Hematopoietic multipotent progenitor cell treated with erythropoietin and hydrocortisone succinate and interleukin-3 and kit ligand, for 4 days (in vitro differentiated cells): ENCODE results near the gene PLD6.
"Not testable (repeated sequence)": the region's sequence is repeated elsewhere in the genome, so short reads cannot be mapped to it uniquely, and the experiment has no call there.

Experiments
- DNase-seq: peaks from one replicate; pipeline ENCODE4 v3.0.0-alpha.2; 2015

Gene PLD6, protein sequence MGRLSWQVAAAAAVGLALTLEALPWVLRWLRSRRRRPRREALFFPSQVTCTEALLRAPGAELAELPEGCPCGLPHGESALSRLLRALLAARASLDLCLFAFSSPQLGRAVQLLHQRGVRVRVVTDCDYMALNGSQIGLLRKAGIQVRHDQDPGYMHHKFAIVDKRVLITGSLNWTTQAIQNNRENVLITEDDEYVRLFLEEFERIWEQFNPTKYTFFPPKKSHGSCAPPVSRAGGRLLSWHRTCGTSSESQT

DNA sequence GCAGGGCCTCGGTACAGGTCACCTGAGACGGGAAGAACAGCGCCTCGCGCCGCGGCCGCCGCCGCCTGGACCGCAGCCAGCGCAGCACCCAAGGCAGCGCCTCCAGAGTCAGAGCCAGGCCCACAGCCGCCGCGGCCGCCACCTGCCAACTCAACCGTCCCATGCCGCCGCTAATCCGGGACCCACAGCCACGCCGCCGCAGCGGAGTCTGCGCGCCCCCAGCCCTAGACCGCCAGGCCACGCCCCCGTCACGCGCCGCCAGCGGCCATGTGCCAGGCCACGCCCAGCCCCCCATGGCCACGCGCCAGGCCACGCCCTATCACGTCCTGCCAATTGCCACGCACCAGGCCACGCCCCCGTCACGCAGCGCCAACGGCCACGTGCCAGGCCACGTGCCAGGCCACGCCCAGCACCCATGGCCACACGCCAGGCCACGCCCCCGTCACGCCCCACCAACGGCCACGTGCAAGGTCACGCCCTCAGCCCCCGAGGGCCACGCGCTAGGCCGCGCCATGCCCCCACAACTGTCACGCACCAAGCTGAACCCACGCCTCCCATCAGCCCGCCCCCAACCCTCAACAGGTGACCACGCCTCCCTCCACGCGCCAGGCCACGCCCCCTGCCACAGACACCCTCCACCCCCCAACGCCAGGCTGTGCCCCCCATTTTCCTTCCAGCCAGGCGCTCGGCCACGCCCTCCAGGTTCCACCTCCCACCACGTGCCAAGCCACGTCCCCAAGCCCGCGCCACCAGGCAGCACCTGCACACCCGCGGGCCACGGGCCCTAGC is at the start of gene PLD6:
TSS of gene PLD6 (minus strand) at position 210 of the 789 bp plus-strand sequence. CDS start at position 163, 47 bp downstream.
- DNase-seq: peak; percentile 95

DNA sequence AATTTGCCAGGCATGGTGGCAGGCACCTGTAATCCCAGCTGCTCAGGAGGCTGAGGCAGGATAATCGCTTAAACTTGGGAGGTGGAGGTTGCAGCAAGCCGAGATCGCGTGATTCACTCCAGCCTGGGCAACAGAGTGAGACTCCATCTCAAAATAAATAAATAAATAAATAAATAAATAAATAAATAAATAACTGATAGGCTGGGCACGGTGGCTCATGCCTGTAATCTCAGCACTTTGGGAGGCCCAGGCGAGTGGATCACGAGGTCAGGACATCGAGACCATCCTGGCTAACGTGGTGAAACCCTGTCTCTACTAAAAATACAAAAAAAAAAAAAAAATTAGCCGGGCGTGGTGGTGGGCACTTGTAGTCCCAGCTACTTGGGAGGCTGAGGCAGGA is 49.6 kb upstream of the PLD6 start:
- DNase-seq: not testable (repeated sequence)

DNA sequence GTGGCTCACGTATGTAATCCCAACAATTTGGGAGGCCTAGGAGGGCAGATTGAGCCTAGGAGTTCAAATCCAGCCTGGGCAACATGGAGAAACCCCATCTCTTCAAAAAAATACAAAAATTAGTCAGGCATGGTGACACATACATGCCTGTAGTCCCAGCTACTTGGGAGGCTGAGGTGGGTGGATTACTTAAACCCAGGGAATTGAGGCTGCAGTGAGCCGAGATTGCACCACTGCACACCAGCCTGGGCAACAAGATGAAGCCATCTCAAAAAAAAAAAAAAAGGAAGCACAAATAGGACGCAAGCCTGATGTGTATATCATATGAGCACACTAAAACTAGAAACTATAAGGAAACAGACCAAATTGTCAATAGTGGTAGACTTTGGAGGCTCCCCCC is 47.9 kb upstream of the PLD6 start:
- no peak for DNase-seq

DNA sequence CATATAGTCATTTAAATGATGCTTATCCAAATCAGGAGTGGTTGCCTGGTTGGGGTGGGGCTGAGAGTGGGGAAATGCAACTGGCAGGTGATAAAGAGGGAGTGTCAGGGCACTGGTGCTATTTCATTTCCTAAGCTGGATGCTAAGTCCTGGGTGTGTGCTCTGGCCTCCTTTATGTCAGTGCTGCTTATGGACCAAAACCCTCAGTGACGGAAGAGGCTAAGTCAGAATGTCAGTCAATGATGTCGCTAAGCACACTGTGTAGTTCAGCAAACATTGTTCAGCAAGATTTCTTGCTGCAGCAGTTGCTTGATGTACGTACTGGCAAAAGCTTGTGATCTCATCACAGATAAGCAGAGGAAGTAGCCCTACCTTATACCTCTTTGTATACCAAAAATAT is 47.3 kb upstream of the PLD6 start:
- DNase-seq: peak; percentile 47

DNA sequence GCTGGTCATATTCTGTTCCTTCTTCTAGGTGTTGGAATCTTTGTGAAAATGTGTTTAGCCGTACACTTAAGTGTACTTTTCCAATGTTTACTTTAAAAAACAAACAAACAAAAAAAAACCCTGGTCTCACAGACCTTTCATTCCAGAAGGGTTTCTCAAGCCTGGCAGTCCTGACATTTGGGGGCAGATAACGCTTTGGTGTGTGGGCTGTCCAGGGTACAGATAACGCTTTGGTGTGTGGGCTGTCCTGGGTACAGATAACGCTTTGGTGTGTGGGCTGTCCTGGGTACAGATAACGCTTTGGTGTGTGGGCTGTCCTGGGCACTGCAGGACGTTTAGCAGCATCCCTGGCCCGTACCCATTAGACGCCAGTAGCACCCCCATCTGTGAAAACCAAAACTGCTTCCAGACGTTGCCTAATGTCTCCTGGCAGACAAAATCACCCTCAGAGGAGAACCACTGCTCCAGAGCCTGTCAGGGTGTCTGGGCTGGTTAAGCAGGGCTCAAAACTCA is 46.1 kb upstream of the PLD6 start:
- DNase-seq: peak; percentile 93

DNA sequence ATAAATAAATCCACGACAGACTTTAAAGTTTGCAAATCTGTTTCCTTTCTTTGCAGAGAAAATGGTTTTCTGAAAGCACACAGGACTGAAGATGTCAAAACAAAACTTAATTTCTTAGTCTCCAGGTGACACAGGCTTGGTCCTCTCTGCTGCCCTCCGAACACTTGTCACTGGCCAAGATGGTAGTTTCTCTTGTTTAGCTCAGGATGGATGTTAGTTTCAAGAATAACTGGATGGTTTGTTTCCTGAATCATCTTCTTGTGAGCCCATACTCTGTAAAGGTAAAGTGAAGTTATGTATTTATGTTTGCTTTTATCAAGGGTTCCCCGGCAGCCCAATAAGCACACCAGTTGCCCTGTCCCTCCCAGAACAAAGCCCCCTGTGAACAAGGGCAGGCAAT is 40.7 kb upstream of the PLD6 start:
- no peak for DNase-seq

DNA sequence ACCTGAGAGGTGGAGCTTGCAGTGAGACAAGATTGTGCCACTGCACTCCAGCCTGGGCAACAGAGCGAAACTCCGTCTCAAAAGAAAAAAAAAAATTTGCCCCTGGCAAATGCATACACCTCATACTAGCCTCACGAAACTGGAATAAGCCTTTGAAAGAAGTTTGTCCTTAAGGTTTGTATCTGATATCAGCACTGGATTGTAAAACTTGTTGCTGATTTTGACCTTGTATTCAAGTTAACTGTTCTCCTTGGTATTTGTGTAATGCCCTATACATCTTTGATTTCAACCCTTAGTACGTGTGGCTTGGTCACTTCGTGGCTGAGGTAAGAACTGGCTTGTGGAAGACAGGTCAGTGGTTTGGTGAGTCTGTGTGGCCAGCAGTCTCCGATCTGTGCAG is 37.0 kb upstream of the PLD6 start:
- no peak for DNase-seq

DNA sequence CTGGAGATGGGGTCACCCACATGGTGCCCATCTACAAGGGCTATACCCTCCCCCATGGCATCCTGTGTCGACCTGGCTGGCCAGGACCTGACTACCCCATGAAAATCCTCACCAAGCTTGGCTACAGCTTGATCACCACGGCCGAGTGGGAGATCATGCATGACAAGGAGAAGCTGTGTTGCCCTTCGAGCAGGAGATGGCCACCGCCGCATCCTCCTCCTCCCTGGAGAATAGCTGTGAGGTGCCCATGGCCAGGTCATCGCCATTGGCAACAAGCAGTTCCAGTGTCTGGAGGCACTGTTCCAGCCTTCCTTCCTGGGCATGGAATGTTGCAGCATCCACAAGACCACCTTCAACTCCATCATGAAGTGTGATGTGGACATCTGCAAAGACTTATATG is 36.1 kb upstream of the PLD6 start:
- DNase-seq: no peak

DNA sequence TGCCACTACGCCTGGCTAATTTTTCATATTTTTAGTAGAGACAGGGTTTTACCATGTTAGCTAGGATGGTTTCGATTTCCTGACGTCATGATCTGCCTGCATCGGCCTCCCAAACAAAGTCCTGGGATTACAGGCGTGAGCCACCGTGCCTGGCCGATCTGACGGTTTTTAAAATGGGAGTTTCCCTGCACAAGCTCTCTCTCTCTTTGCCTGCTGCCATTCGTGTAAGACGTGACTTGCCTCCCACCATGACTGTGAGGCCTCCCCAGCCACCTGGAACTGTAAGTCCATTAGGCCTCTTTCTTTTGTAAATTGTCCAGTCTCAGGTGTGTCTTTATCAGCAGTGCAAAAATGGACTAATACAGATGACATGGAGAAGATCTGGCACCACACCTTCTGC is 35.5 kb upstream of the PLD6 start:
- DNase-seq: no peak

DNA sequence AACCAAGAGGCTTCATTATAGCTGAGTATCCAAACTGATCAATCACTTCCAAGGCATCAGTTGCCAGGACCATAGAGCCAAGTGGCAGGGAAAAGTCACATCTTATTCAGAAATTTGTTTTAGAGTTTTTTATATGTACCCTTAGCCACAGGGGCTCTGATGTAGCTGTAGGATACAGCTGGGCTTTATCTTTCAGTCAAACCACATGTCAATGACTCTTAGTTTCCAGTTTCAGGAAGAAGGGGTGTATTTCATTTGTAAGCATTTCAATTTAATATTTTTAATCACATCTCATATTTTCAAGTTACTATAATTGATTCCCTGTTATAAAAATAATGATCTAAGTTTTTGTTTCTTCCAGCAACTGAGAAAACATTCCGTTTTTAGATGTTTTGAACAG is 33.7 kb upstream of the PLD6 start:
- DNase-seq: peak; percentile 87

DNA sequence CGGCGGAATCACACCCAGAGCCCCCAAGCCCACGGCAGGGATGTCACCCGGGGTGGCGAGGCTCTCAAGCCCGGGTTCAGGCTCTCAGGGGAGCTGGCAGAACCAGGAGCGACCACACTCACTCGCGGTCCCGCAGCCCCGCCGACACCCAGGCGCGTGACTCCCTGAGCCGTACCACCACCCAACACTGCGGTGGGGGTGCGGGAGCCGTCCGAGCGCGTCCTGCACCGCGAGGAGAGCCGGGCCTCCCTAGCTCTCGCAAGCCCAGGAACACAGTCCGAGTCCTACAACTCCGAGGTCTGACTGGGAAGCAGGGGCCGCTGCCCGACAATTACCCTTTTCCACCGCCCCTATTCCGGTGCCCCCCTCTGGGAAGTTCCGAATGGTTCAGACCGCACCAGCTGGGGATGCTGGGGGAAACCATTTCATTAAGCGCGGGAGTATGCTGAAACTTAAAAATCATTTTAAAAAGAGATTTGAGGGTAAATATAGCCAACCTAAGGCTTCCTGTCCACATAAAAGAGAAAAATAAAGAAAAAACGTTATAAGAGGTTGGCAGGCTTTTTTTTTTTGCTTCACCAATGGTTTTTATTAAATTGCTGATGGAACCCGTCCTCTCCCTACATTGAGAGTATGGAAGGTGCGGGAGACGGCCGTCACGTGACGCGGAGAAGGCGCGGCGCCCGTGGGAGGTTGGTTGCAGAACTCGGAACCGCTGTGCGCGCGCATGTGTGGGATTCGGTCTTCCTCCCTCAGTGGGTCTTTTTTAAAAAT is 31.1 kb upstream of the PLD6 start, which contains the start of gene FLCN:
TSS of gene FLCN (minus strand) at position 143 of the 774 bp plus-strand sequence. CDS start 9,031 bp downstream, outside the sequence.
- peak; percentile 94 for DNase-seq

DNA sequence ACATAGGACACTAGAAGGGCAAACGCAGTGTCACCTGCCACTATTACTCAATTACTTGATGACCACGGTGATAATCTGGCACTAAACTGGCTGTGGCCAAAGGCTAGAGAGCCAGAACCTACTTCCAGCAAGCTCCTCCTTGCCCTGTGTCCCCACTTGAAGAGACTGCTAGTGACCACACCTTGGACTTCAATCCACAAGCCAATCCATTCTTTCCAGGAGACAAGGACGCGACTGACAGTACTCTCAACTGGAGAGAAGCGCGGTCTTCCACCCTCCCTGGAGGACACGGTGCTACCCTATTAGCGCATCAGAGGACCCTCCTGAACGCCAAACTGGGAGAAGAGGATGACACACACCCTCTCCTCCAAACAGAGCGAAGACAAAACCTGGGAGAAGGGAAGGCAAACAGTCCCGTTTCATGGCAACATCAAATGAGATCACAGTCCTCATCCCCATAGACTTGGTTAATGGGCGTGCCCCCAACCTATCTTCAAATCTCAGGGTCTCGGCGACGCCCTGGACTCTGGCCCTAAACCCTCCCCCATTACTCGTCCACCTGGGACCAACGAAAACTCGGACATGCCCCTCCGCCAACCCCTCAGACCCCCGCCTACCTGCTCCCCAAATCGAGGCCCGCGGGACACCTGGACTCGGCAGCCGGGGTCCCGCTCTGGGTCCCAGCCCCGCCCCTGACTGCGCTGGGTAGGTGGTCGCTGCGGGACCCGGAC is 30.3 kb upstream of the PLD6 start:
- DNase-seq: peak; percentile 73

DNA sequence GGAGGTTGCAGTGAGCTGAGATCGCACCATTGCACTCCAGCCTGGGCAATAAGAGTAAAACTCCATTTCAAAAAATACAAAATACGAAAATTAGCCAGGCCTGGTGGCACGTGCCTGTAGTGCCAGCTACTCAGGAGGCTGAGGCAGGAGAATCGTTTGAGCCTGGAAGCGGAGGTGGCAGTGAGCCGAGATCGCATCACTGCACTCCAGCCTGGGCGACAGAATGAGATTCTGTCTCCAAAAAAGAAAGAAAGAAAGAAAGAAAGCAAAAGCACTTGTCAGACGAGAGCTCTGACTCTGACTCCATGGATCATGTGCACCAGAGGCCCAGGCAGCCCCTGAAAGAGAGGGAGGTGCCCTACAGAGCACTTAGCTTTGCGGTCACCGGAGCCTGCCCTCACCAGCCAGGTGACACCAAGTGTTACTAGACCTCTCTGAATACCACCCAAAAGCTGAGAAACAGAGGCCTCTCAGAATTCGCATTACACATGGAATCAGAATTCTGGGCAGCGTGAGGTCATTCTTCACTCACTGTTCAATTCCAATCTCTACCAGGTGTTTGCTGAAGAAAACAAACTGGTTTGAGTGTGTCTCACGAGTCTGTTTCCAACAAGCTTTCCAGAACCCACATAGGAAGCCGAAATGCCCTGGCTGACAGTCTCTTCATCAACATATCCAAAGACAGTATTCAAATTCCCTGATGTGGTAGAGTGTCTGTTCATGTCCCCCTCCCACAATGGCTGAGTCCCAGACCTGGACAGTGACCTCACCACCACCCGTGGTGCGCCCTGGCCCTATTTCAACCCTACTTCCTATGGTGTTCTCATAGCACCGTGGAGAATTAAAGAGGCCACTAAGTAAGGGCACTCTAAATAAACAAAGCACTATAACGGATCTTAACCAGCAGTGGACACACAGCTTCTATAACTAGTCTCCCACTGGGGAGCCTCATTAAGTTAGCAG is 29.4 kb upstream of the PLD6 start:
- DNase-seq: no peak

DNA sequence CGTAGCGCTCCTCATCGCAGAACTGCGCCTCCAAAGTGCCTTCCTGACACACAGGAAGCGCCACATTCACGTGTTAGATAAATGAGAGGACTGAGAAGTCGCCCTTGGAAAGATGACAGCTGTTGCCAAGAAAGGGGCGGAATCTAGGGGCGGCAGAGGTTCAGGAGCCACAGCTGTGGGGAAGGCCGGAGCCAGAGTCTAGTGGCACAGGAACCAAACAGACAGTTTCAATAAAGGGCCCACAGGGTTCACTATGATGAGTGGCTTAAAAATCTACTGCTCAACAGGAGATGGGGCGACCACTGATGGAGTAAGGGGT is 26.1 kb upstream of the PLD6 start:
- DNase-seq: no peak

DNA sequence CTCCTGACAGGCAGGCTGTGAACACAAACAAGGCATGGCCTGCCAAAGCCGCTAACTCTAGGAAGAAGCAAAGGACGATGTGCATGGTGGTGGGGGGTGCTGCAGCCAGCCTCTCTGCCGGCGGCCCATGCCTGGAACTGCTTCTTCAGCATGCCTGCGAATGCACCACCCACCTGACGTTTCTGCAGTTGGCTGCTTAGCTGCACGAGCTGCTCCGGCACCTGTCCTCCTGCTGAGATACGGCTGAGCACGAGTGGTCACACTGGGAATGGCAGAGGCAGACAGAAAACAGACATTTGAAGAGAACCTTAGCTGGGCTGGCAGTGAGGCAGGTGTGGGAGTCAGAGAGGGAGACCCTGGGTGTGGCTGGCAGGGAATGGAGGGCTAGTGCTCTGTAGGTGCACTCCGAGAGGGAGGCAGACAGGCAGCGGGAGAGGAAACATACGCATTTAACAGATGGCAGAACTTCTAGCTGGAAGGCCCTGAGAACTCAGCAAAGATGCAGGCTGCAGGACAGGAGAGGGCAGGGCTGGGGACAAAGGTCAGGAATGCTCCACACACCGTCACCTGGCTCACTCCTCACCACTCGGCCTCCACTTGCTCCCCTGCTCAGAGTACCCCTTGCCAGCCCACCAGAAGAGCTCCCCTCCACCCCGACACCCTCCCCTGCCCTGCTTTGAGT is 25.6 kb upstream of the PLD6 start:
- no peak for DNase-seq

DNA sequence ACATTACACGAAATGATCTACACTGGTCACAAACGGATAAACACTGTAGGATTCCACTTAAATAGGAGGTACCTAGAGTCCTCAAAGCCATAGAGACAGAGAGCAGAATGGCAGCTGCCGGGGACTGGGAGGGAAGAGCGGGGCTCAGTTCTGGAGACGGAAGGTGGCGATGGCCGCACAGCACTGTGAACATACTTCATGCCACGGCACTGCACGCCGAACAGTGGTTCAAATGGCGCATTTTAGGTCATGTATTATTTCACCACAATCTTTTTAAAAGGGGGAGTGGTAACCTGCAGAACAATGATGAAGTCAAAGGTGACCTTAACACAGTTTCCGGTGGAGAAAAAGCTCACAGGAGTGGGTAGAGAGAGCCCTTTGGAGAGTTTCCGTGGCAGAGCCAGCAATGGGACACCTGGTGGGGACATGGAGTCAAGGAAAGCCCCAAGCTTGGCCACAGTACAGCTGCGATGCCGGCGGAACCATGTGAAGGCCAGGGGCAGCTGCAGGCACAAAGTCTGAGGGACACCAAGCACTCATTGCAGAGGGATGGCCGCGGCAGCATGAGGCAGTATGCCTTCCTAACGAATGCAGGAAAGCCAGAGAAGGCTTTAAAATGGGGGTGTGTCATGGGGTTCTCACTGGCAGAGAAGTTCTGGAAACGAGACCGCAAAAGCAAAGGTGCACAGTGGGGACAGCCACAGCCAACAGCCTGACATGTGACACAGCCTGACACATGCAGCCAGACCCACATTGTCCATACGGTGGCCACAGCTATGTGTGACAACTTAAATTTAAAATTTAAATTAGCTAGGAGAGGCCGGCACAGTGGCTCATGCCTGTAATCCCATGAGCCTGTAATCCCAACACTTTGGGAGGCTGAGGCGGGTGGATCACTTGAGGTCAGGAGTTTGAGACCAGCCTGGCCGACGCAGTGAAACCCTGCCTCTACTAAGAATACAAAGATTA is 23.6 kb upstream of the PLD6 start:
- DNase-seq: no peak

DNA sequence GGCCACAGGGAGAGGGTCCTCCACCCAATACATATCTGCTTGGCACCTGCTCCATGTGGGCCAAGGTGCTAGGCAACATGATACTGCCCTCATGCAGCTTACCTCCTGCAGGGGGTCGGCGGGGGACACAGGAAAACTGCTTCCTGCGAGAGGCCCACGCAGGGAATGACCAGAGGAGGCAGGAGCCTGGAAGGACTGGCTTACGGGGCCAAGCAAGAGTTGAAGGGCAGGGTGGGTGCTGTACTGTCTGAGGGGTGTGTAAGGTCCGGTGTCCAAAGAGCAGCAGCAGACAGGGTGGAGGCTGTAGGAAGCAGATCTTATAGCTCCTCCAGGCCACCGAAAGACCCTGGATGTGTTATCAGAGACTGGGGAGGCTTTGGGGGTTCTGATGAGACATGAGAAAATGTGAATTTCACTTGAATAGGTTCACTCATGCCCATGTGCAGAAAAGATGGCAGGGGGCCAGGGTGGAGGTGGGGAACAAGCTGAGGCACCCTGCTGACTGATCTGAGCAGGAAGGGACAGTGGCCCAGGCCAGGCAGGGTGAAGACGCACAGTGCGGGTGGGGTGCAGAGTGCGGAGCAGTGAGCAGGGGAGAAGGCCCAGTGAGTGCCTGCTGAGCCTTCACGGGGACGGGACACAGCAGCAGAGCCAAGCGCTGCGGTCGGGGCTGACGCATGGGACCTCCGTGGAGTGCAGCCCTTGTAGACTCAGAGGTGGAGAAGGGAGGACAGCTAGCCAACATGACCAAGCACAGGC is 22.6 kb upstream of the PLD6 start:
- no peak for DNase-seq

DNA sequence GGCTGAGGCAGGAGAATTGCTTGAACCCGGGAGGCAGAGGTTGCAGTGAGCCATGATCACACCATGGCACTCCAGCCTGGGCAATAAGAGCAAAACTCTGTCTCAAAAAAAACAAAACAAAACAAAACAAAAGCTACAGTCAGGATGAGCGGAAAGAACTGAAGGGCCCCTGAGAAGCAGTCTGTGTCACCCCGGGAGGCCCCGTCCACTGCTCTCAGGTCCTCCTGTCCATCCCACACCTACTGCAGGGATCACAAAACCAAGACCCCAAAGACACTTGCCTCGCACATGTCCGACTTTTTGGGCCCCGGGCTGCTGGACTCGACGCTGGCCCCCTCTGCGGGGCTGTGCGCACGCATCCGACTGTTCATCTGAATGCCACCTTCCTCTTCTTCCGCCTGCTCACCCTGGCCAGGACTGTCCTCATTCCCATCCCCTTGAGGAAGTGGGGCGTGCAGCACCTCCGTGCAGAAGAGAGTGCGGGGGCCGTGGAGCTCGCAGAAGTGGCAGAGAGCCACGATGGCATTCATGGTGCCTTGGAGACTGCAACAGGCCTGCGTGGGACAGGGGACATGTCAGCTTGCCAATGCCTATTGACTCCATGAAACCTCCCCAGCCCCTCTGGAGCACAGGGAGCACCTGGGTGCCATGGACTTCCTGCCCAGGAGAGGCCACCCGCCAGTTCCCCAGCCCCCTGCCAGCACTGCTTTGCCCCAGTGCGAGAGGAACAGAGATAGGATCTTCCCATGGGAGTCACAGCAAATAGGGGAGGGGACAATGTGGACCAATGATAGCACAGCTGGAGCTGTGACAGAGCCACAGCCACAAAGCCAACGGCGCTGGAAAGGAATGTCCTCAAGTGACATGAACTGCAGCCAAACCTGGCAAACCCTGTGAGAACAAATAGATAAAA is 21.7 kb upstream of the PLD6 start:
- DNase-seq: no peak
